Keratinocyte (primary cell): Measurements from ENCODE around the gene GRN. TPM values are rescaled to one million over a fixed set of nuclear protein-coding genes. Genes with fewer than 3 reads are reported as not detected.
"Not testable (repeated sequence)": the region's sequence is repeated elsewhere in the genome, so short reads cannot be mapped to it uniquely, and the experiment has no call there.

Experiments
- DNase-seq: peaks from one replicate; pipeline ENCODE4 v3.0.0-alpha.2; 2011; ENCODE audit warnings: low read depth, missing footprints, low spot score
- FAIRE-seq: peaks from 2 replicates; lab custom pipeline; 2011; peaks lifted over from hg19 to GRCh38; lab: Jason Lieb, UNC
- H2AFZ ChIP-seq: 2 replicates; pipeline ENCODE4 v1.6.0; 2012; ENCODE audit warnings: low read length, control low read depth, inconsistent platforms; ENCODE audit not compliant: control insufficient read depth
- H3K27ac ChIP-seq: 2 replicates; pipeline ENCODE4 v1.5.1; 2011; ENCODE audit warnings: low read length; ENCODE audit not compliant: control insufficient read depth, insufficient read depth
- H3K27me3 ChIP-seq: 3 replicates; pipeline ENCODE4 v1.6.0; 2011; ENCODE audit warnings: low read length; ENCODE audit not compliant: control insufficient read depth, insufficient read depth; ENCODE audit errors: extremely low read depth
- H3K36me3 ChIP-seq, 2 experiments: 2 replicates in 1 of 2; 3 replicates in 1 of 2; pipeline ENCODE4 v1.5.1; 2011; ENCODE audit warnings: low read length in 2 of 2, mild to moderate bottlenecking in 1 of 2; ENCODE audit not compliant: control insufficient read depth in 2 of 2, insufficient read depth in 2 of 2; ENCODE audit errors: extremely low read depth in 1 of 2
- H3K4me1 ChIP-seq: 3 replicates; pipeline ENCODE4 v1.5.1; 2011; ENCODE audit warnings: low read length; ENCODE audit not compliant: control insufficient read depth, insufficient read depth; ENCODE audit errors: extremely low read depth
- H3K4me2 ChIP-seq: 3 replicates; pipeline ENCODE4 v1.6.0; 2011; ENCODE audit warnings: low read depth, low read length; ENCODE audit not compliant: control insufficient read depth, insufficient read depth; ENCODE audit errors: extremely low read depth
- H3K4me3 ChIP-seq, 3 experiments: fragments of 200-600 bp in 1 of 3; sonication (generic) in 1 of 3; 2 replicates in 2 of 3; 3 replicates in 1 of 3; pipeline ENCODE4 v1.5.1; 2011 to 2016; ENCODE audit warnings: low read length in 3 of 3, mild to moderate bottlenecking in 3 of 3, control low read depth in 2 of 3, inconsistent platforms in 1 of 3, low read depth in 1 of 3, mixed read lengths in 1 of 3, mixed run types in 1 of 3, moderate library complexity in 1 of 3; ENCODE audit not compliant: control insufficient read depth in 2 of 3, insufficient read depth in 2 of 3; ENCODE audit errors: extremely low read depth in 1 of 3
- H3K79me2 ChIP-seq: 2 replicates; pipeline ENCODE4 v1.6.0; 2012; ENCODE audit warnings: low read length; ENCODE audit not compliant: control insufficient read depth, insufficient read depth
- H3K9ac ChIP-seq: 3 replicates; pipeline ENCODE4 v1.6.0; 2011; ENCODE audit warnings: low read length; ENCODE audit not compliant: control insufficient read depth, insufficient read depth; ENCODE audit errors: extremely low read depth
- H3K9me1 ChIP-seq: 3 replicates; pipeline ENCODE4 v1.6.0; 2011; ENCODE audit warnings: low read length; ENCODE audit not compliant: control insufficient read depth, insufficient read depth; ENCODE audit errors: extremely low read depth
- H3K9me3 ChIP-seq: 2 replicates; pipeline ENCODE4 v1.5.1; 2012; ENCODE audit warnings: low read depth, low read length; ENCODE audit not compliant: control insufficient read depth
- H4K20me1 ChIP-seq: 3 replicates; pipeline ENCODE4 v1.6.0; 2011; ENCODE audit warnings: low read length; ENCODE audit not compliant: control insufficient read depth, insufficient read depth; ENCODE audit errors: extremely low read depth
- CTCF ChIP-seq, 3 experiments: IDR thresholded peaks in 1 of 3; conservative IDR thresholded peaks in 1 of 3; optimal IDR thresholded peaks in 1 of 3; 2 replicates in 2 of 3; 3 replicates in 1 of 3; pipeline versions ENCODE3 to v1.5.1; 2011; ENCODE audit warnings: low read length in 3 of 3, mild to moderate bottlenecking in 3 of 3, moderate library complexity in 2 of 3, control low read depth in 1 of 3, inconsistent platforms in 1 of 3; ENCODE audit not compliant: insufficient read depth in 2 of 3; ENCODE audit errors: extremely low read depth in 1 of 3
- EZH2 ChIP-seq: IDR thresholded peaks from one replicate; pipeline ENCODE4 v1.6.1; 2012; ENCODE audit warnings: inconsistent platforms, mild to moderate bottlenecking, low read length, moderate library complexity
- dilution Hi-C: fragments of 300-500 bp; cut with MboI; formaldehyde crosslinking; loops from one replicate; pipeline ENCODE4 v1.7.0; 2020; ENCODE audit warnings: low sequenced_read_pairs; ENCODE audit not compliant: extremely low pct_ligation_motif_present
- polyA plus RNA-seq, 5 experiments: library from polyadenylated mRNA; depleted of rRNA in 3 of 5; stranded (reverse) in 3 of 5; stranded (forward) in 1 of 5; unstranded in 1 of 5; fragments of >200 nt; gene quantifications; 1 replicate in 1 of 5; 2 replicates in 3 of 5; 3 replicates in 1 of 5; pipeline versions ENCODE4 v1.2.1 to v1.2.3, GENCODE V29; 2011 to 2012; ENCODE audit warnings: missing spikeins in 2 of 5, low read depth in 1 of 5, low replicate concordance in 1 of 5

Gene GRN
- polyA plus RNA-seq, 1 donor (not counting 4 experiments of a cell fraction or from before 2014, with no cell fraction given): 179 TPM

GRCh38 chr17:44367231-44367979, 22.3 kb downstream of the GRN start:
- Histone ChIP-seq H4K20me1 (no peaks in the 10 kb centered on the region), H3K9me1 (no peaks in the 10 kb centered on the region), H3K27ac (no peak overlapping the region), H3K4me1 (no peaks in the 10 kb centered on the region), H3K36me3 (no peaks in the 10 kb centered on the region), H3K4me3 (no peak overlapping the region), H2AFZ (no peak overlapping the region), H3K4me2 (no peak overlapping the region), H3K79me2 (no peaks in the 10 kb centered on the region), H3K9ac (no peak overlapping the region), H3K9me3 (no peaks in the 10 kb centered on the region), H3K27me3 (peaks cover 24% of the 10 kb centered on the region)
- no peak for FAIRE-seq
- TF ChIP-seq EZH2 (no peak), CTCF (optimal IDR thresholded peaks at IDR 0.05 in 1 of 3, IDR thresholded peaks at IDR 0.05 in 1 of 3, conservative IDR thresholded peaks at IDR 0.05 in 1 of 3; ENCODE audit: extremely low read depth in 1 of 3, insufficient read depth in 2 of 3, low read length in 3 of 3) (no peak)
- DNase-seq: no peak
- dilution Hi-C loops: no loop called here

GRCh38 chr17:44368391-44369243, 23.5 kb downstream of the GRN start:
- H3K9ac ChIP-seq, H2AFZ ChIP-seq, H3K9me1 ChIP-seq, H3K27ac ChIP-seq, H3K9me3 ChIP-seq, FAIRE-seq, H3K4me2 ChIP-seq, DNase-seq, H3K4me3 ChIP-seq, dilution Hi-C loops, H3K79me2 ChIP-seq, H3K36me3 ChIP-seq, H3K4me1 ChIP-seq, H4K20me1 ChIP-seq: not testable (repeated sequence)
- H3K27me3 ChIP-seq: peaks cover 24% of the 10 kb centered on the region

DNA sequence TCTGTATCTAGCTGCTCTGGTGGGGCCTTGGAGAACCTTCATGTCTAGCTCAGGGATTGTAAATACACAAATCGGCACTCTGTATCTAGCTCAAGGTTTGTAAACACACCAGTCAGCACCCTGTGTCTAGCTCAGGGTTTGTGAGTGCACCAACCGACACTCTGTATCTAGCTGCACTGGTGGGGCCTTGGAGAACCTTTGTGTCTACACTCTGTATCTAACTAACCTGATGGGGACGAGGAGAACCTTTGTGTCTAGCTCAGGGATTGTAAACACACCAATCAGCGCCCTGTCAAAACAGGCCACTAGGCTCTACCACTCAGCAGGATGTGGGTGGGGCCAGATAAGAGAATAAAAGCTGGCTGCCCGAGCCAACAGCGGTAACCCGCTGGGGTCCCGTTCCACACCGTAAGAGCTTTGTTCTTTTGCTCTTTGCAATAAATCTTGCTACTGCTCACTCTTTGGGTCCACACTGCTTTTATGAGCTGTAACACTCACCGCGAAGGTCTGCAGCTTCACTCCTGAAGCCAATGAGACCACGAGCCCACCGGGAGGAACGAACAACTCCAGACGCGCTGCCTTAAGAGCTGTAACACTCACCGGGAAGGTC, 24.4 kb downstream of the GRN start:
- H3K79me2 ChIP-seq, DNase-seq, dilution Hi-C loops, H3K9me1 ChIP-seq, FAIRE-seq, H3K4me2 ChIP-seq, H3K9me3 ChIP-seq, H3K36me3 ChIP-seq, H3K4me1 ChIP-seq, H3K9ac ChIP-seq, H3K4me3 ChIP-seq, H4K20me1 ChIP-seq, H2AFZ ChIP-seq, H3K27ac ChIP-seq: not testable (repeated sequence)
- peaks cover 24% of the 10 kb centered on the region for H3K27me3 ChIP-seq
